IMR-90 (cell line): ENCODE results near the gene PLVAP. TPM values are rescaled to one million over a fixed set of nuclear protein-coding genes. Genes with fewer than 3 reads are reported as not detected.

Source experiments
- ATAC-seq: fragments of 200-7000 bp; cut with Tn5 transposase; 2 replicates; pipeline ENCODE4 v1.9.1; 2020; ENCODE audit warnings: low read depth, mild to moderate bottlenecking, moderate library complexity
- BruUV-seq: library from RNA; stranded (reverse); fragments of 400-500 nt; replicated peaks from 2 replicates; lab custom pipeline; 2021; lab: Mats Ljungman, UMichigan
- CTCF ChIA-PET: fragments of 300-600 bp; formaldehyde crosslinking; extraction: SDS; loops from one replicate; lab custom pipeline; 2021; ENCODE audit warnings: antibody characterized with exemption; lab: Yijun Ruan, JAX
- POLR2A ChIA-PET: fragments of 300-600 bp; sonication (Branson Sonifier 250); formaldehyde crosslinking; loops from one replicate; lab custom pipeline; 2022; ENCODE audit warnings: antibody characterized with exemption; ENCODE audit not compliant: unreplicated experiment; lab: Charles Lee
- DNase-seq: peaks from one replicate; pipeline ENCODE4 v3.0.0; 2013
- H2AFZ ChIP-seq: replicated peaks from 2 replicates; pipeline ENCODE3; 2013; ENCODE audit warnings: low read length, mild to moderate bottlenecking; ENCODE audit not compliant: poor library complexity
- H2AK5ac ChIP-seq: 2 replicates; pipeline ENCODE4 v1.6.1; 2013; ENCODE audit warnings: low read depth, low read length, inconsistent platforms
- H2AK9ac ChIP-seq: replicated peaks from 2 replicates; pipeline ENCODE3; 2013; ENCODE audit warnings: mild to moderate bottlenecking, low read depth, low read length, moderate library complexity; ENCODE audit not compliant: poor library complexity
- H2BK120ac ChIP-seq: 2 replicates; pipeline ENCODE4 v1.6.1; 2013; ENCODE audit warnings: low read depth, low read length, inconsistent platforms
- H2BK15ac ChIP-seq: 3 replicates; pipeline ENCODE4 v1.6.1; 2013; ENCODE audit warnings: low read depth, low read length, inconsistent platforms
- H2BK20ac ChIP-seq: 2 replicates; pipeline ENCODE4 v1.6.1; 2013; ENCODE audit warnings: low read depth, mild to moderate bottlenecking, inconsistent platforms, low read length, moderate library complexity
- H2BK5ac ChIP-seq: 2 replicates; pipeline ENCODE4 v1.6.1; 2013; ENCODE audit warnings: mild to moderate bottlenecking, low read depth, low read length, inconsistent platforms; ENCODE audit not compliant: poor library complexity, severe bottlenecking
- H3K14ac ChIP-seq: replicated peaks from 2 replicates; pipeline ENCODE4 v1.6.1; 2013; ENCODE audit warnings: low read depth, low read length, inconsistent platforms
- H3K18ac ChIP-seq: 2 replicates; pipeline ENCODE4 v1.6.1; 2013; ENCODE audit warnings: low read depth, low read length, control low read depth
- H3K23ac ChIP-seq: 2 replicates; pipeline ENCODE4 v1.6.1; 2013; ENCODE audit warnings: low read depth, low read length, inconsistent platforms
- H3K27ac ChIP-seq: 2 replicates; pipeline ENCODE4 v1.5.1; 2013; ENCODE audit warnings: mild to moderate bottlenecking, control low read depth, low read length; ENCODE audit not compliant: insufficient read depth
- H3K27me3 ChIP-seq: 2 replicates; pipeline ENCODE4 v1.6.1; 2013; ENCODE audit warnings: low read length; ENCODE audit not compliant: control insufficient read depth, insufficient read depth
- H3K36me3 ChIP-seq: 2 replicates; pipeline ENCODE4 v1.6.1; 2013; ENCODE audit warnings: low read length, mixed read lengths; ENCODE audit not compliant: control insufficient read depth, insufficient read depth
- H3K4ac ChIP-seq: 2 replicates; pipeline ENCODE4 v1.6.1; 2013; ENCODE audit warnings: low read depth, low read length, inconsistent platforms
- H3K4me1 ChIP-seq: 2 replicates; pipeline ENCODE4 v1.6.1; 2013; ENCODE audit warnings: low read length, mixed read lengths; ENCODE audit not compliant: control insufficient read depth, insufficient read depth
- H3K4me2 ChIP-seq: 2 replicates; pipeline ENCODE4 v1.6.1; 2013; ENCODE audit warnings: low read depth, mild to moderate bottlenecking, control low read depth, low read length, moderate library complexity
- H3K4me3 ChIP-seq: 2 replicates; pipeline ENCODE4 v1.5.1; 2013; ENCODE audit warnings: low read depth, mild to moderate bottlenecking, control low read depth, low read length, moderate library complexity; ENCODE audit not compliant: insufficient read depth
- H3K56ac ChIP-seq: 2 replicates; pipeline ENCODE4 v1.6.1; 2013; ENCODE audit warnings: low read length, inconsistent platforms; ENCODE audit not compliant: insufficient read depth; ENCODE audit errors: extremely low read depth
- H3K79me1 ChIP-seq, 2 experiments: 2 replicates each; pipeline ENCODE4 v1.6.1; 2013; ENCODE audit warnings: low read length in 2 of 2, inconsistent platforms in 1 of 2, low read depth in 1 of 2
- H3K9ac ChIP-seq: 2 replicates; pipeline ENCODE4 v1.6.1; 2013; ENCODE audit warnings: low read depth, low read length, control low read depth
- H3K9me1 ChIP-seq: 2 replicates; pipeline ENCODE4 v1.6.1; 2013; ENCODE audit warnings: low read length, inconsistent platforms; ENCODE audit not compliant: insufficient read depth
- H3K9me3 ChIP-seq: 2 replicates; pipeline ENCODE4 v1.6.1; 2013; ENCODE audit warnings: low read length; ENCODE audit not compliant: control insufficient read depth, insufficient read depth
- H4K20me1 ChIP-seq: 2 replicates; pipeline ENCODE4 v1.6.1; 2013; ENCODE audit warnings: low read length, inconsistent platforms; ENCODE audit not compliant: insufficient read depth
- H4K5ac ChIP-seq: 2 replicates; pipeline ENCODE4 v1.6.1; 2013; ENCODE audit warnings: mild to moderate bottlenecking, low read depth, low read length, control low read depth
- H4K8ac ChIP-seq, 2 experiments: 2 replicates each; pipeline ENCODE4 v1.6.1; 2013; ENCODE audit warnings: low read depth in 2 of 2, low read length in 2 of 2, control low read depth in 1 of 2, inconsistent platforms in 1 of 2
- H4K91ac ChIP-seq: 2 replicates; pipeline ENCODE4 v1.6.1; 2013; ENCODE audit warnings: low read depth, low read length, inconsistent platforms; ENCODE audit not compliant: insufficient read depth
- BHLHE40 ChIP-seq: fragments of 150-350 bp; IDR thresholded peaks from 2 replicates; pipeline ENCODE4 v1.6.1; 2016; ENCODE audit warnings: mild to moderate bottlenecking, low read depth, low read length
- MAZ ChIP-seq: IDR thresholded peaks from 2 replicates; pipeline ENCODE4 v1.6.1; 2012; ENCODE audit warnings: low read depth, mild to moderate bottlenecking, low read length, improper control_type of control experiment, moderate library complexity, borderline replicate concordance
- MXI1 ChIP-seq: IDR thresholded peaks from 2 replicates; pipeline ENCODE4 v1.6.1; 2012; ENCODE audit warnings: low read depth, mild to moderate bottlenecking, low read length, moderate library complexity, borderline replicate concordance
- SMC3 ChIP-seq: fragments of 150-350 bp; IDR thresholded peaks from 2 replicates; pipeline ENCODE4 v1.6.1; 2016; ENCODE audit warnings: low read depth, mild to moderate bottlenecking, antibody characterized with exemption, low read length, moderate library complexity
- USF2 ChIP-seq: fragments of 150-350 bp; IDR thresholded peaks from 2 replicates; pipeline ENCODE4 v1.6.1; 2017; ENCODE audit warnings: mild to moderate bottlenecking, antibody characterized with exemption, low read length, low read depth
- WGBS, 2 experiments: methylation state at CpG; one replicate each; pipeline versions ENCODE4 v1.1.5 to v1.1.7; 2013; ENCODE audit warnings: missing lambda C conversion rate in 2 of 2; ENCODE audit not compliant: insufficient read length in 1 of 2; ENCODE audit errors: extremely low coverage in 2 of 2; 5-methylcytosine and 5-hydroxymethylcytosine counted together
- dilution Hi-C: fragments of 300-500 bp; cut with HindIII; formaldehyde crosslinking; loops from one replicate; pipeline ENCODE4 v1.14.3; 2018; ENCODE audit warnings: low sequenced_read_pairs; ENCODE audit not compliant: unreplicated experiment
- in situ Hi-C: fragments of 300-500 bp; cut with MboI; formaldehyde crosslinking; loops from 3 replicates; pipeline ENCODE4 v1.14.3; 2019; ENCODE audit warnings: low sequenced_read_pairs, inconsistent platforms, mixed read lengths
- intact Hi-C: fragments of 100-400 bp; cut with micrococcal nuclease; formaldehyde crosslinking; loops from 2 replicates; pipeline ENCODE4 v1.10.0; 2022
- polyA plus RNA-seq, 3 experiments: library from polyadenylated mRNA; depleted of rRNA; stranded (reverse); fragments of >200 nt; gene quantifications; 2 replicates each; pipeline ENCODE4 v1.2.3, GENCODE V29; 2012; ENCODE audit warnings: low replicate concordance in 1 of 3
- total RNA-seq: library from RNA; depleted of rRNA; stranded (reverse); fragments of >200 nt; gene quantifications from 2 replicates; pipeline ENCODE4 v1.2.3, GENCODE V29; 2012

The PLVAP gene
- total and polyA plus RNA-seq, 2 of the 4 experiments (the other 2 are of a cell fraction), result not detected

GRCh38 chr19:17334414-17335409 lies 42.4 kb downstream of the PLVAP start, which contains the start of gene ANO8:
Gene ANO8, minus strand, starts transcription at chr19:17334855. Its CDS starts 185 bp downstream, at chr19:17334670.
- Histone ChIP-seq H2AFZ (peak within 1 kb of the TSS; percentile 99), H4K5ac (0 out of 2 replicates have a peak within 1 kb of the TSS, but pooled peaks have one; percentile 31), H3K4me3 (peak within 1 kb of the TSS; percentile 70), H3K27me3 (no peaks in the 10 kb centered on the region), H3K79me1 (peaks cover 7 to 44% of the 10 kb centered on the region in 2 experiments; a peak in 3 of 4 replicates), H3K4ac (peak within 1 kb of the TSS; percentile 83), H2BK5ac (peak within 1 kb of the TSS; percentile 66), H4K8ac (peak within 1 kb of the TSS; percentile 22 to 71; a peak in 2 of 4 replicates), H3K4me1 (peaks cover 8% of the 10 kb centered on the region), H3K36me3 (peaks cover 2% of the 10 kb centered on the region; the same call in 1 of the 2 replicates), H2AK9ac (peak within 1 kb of the TSS; percentile 98), H2AK5ac (peak within 1 kb of the TSS; percentile 89), H3K4me2 (peak within 1 kb of the TSS; percentile 84), H3K9ac (peak within 1 kb of the TSS; percentile 60), H3K9me3 (no peaks in the 10 kb centered on the region), H2BK20ac (no peak within 1 kb of the TSS), H3K23ac (peak within 1 kb of the TSS; percentile 54), H3K14ac (peak within 1 kb of the TSS; percentile 48), H2BK15ac (peak within 1 kb of the TSS; percentile 15; the same call in 1 of the 3 replicates), H3K27ac (peak within 1 kb of the TSS; percentile 55), H3K9me1 (peaks cover 5% of the 10 kb centered on the region), H3K56ac (0 out of 2 replicates have a peak within 1 kb of the TSS, but pooled peaks have one; percentile 28), H4K91ac (peak within 1 kb of the TSS; percentile 80), H3K18ac (no peak within 1 kb of the TSS), H4K20me1 (no peaks in the 10 kb centered on the region), H2BK120ac (peak within 1 kb of the TSS; percentile 76)
- peak; percentile 6; the same call in 1 of the 2 replicates for TF ChIP-seq SMC3
- no peak for TF ChIP-seq BHLHE40
- TF ChIP-seq USF2, result no peak
- peak; percentile 66; the same call in 1 of the 2 replicates for TF ChIP-seq MXI1
- TF ChIP-seq MAZ, result peak; percentile 88
- dilution Hi-C loops, result no loop called here
- CTCF ChIA-PET, result no interaction called here
- POLR2A ChIA-PET, result interaction anchor here (1.0 kb wide), 1 partner anchor 10 kb away, joined by 3 read pairs; no protein-coding TSS in a partner anchor
- in situ Hi-C loops, result no loop called here
- 0% methylated on average over 37 of the region's 86 CpGs; no CpG with 5 or more reads in 1 of the 2 experiments for WGBS, 2 experiments
- ATAC-seq (peak; percentile 74), DNase-seq (peak; percentile 99)
- intact Hi-C loops, result loop anchor here (1.0 kb wide), 1 partner anchor 25 kb away; the partner anchor contains the start of gene DDA1
- no TSS peak for BruUV-seq
